DMS 273 (cell line): ENCODE measurements around the gene CNTNAP1.

Source experiments
- DNase-seq: peaks from one replicate; lab custom pipeline; 2025; ENCODE audit not compliant: unreplicated experiment; lab: John Stamatoyannopoulos, UW

Gene CNTNAP1

GRCh38 chr17:42670789-42671657 lies 11.3 kb upstream of the CNTNAP1 start:
- DNase-seq = no peak

- DNase-seq = peak; percentile 39
Measured at GRCh38 chr17:42672038-42672437, 10.3 kb upstream of the CNTNAP1 start.

- DNase-seq = no peak
Measured at GRCh38 chr17:42673266-42673884, 9.0 kb upstream of the CNTNAP1 start.

- DNase-seq = peak; percentile 42
Measured at GRCh38 chr17:42673885-42674754, 8.2 kb upstream of the CNTNAP1 start.

- peak; percentile 53 for DNase-seq
Measured at GRCh38 chr17:42674755-42675347, 7.5 kb upstream of the CNTNAP1 start.

GRCh38 chr17:42675348-42675964 lies 6.9 kb upstream of the CNTNAP1 start:
- DNase-seq = peak; percentile 72

GRCh38 chr17:42675965-42676423 lies 6.3 kb upstream of the CNTNAP1 start:
- DNase-seq = peak; percentile 75

GRCh38 chr17:42676424-42677011 lies 5.8 kb upstream of the CNTNAP1 start, which contains the start of gene PLEKHH3:
Gene PLEKHH3 (minus strand): TSS chr17:42676994. CDS start chr17:42676563, 431 bp downstream.
- DNase-seq = peak; percentile 79

GRCh38 chr17:42677012-42677857 lies 5.1 kb upstream of the CNTNAP1 start:
- DNase-seq = peak; percentile 100

GRCh38 chr17:42677921-42678781 lies 4.2 kb upstream of the CNTNAP1 start:
- DNase-seq = peak; percentile 95

- peak; percentile 94 for DNase-seq
Measured at GRCh38 chr17:42678951-42679491, 3.3 kb upstream of the CNTNAP1 start.

- DNase-seq = peak; percentile 86
Measured at GRCh38 chr17:42679492-42680330, 2.6 kb upstream of the CNTNAP1 start.

- DNase-seq = peak; percentile 35
Measured at GRCh38 chr17:42680331-42680808, 2.0 kb upstream of the CNTNAP1 start.

- DNase-seq = peak; percentile 90
Measured at GRCh38 chr17:42682722-42683403, 532 bp downstream of the CNTNAP1 start.

GRCh38 chr17:42683407-42684034 lies 1.2 kb downstream of the CNTNAP1 start:
- no peak for DNase-seq
